ENCODE results near the gene GPR183. TPM values are rescaled to one million over a fixed set of nuclear protein-coding genes. Genes with fewer than 3 reads are reported as not detected.

GPR183 gene
- total and polyA plus RNA-seq, 10 of the 15 experiments (the other 5 are each of a cell fraction or from before 2014, with no cell fraction given): 134 to 669 (median 225) TPM

DNA sequence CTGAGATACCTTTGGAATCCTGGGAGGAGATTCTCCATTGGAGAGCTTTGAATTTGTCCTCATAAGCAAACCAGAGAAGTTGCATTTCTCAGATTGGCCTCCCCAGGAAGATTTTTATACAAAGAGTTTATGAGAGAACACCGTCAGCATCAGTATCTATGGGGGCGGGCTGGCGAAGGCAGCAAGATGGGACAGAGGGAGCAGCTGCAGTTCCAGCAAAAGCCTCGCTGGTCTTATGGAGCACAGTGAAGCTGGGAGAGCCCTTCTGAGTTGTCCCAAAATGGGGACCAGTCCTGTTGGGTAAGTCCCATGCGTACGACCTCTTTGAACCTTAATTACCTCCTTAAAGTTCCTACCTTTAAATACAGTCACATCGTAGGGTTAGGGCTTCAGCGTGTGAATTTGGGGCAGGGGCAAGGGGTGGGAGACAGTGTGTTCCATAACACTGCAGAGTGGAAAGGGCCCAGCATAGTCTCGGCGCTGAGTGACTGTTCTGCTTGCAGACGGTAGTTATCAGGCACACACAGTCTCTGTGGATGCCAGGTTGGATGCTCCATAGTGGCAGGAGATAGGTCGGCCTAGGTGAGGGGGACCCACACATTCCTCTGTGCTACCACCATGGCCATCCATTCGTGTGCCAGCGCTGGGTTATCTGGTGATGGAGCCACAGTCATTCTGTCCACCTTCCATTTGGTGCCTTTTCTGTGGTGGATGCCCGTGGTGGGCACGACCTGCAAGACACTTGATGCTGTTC is 34.9 kb upstream of the GPR183 start (continued):
- TF ChIP-seq, protein P1, sequence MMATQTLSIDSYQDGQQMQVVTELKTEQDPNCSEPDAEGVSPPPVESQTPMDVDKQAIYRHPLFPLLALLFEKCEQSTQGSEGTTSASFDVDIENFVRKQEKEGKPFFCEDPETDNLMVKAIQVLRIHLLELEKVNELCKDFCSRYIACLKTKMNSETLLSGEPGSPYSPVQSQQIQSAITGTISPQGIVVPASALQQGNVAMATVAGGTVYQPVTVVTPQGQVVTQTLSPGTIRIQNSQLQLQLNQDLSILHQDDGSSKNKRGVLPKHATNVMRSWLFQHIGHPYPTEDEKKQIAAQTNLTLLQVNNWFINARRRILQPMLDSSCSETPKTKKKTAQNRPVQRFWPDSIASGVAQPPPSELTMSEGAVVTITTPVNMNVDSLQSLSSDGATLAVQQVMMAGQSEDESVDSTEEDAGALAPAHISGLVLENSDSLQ (IDR thresholded peaks at IDR 0.05): no peak
- TF ChIP-seq SREBF1 (IDR thresholded peaks at IDR 0.05; ENCODE audit: low read length) (no peak), ZSCAN29 (IDR thresholded peaks at IDR 0.05) (no peak), PAX8 (IDR thresholded peaks at IDR 0.05) (no peak), TCF3 (IDR thresholded peaks at IDR 0.05; ENCODE audit: borderline replicate concordance, insufficient read depth, low read depth, low read length) (no peak), SUPT20H (IDR thresholded peaks at IDR 0.05; ENCODE audit: borderline replicate concordance, control insufficient read depth, low read depth, low read length) (no peak)

DNA sequence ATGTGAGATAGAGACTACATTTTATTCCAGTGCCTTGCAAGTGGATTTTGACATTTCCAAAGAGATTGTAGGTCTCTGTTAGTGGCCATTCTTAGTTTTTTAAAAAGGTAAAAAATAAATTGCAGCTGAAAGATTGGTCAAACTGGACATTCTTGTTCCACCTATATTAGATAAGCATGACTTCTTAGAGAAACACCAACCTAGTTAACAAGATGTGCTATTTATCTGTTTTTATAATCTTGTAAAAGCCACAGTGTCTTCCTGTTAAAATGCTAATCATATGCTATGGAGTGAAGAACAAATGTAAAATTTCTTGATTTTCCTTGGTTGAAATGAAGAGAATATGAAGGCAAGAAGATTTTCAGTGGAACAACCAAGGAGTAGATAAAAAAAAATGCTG is 33.4 kb upstream of the GPR183 start:
- in situ Hi-C loops (cut with MboI): no loop called here
- H3K4me1 ChIP-seq (ENCODE audit: control insufficient read depth, insufficient read depth, low read length): 0 out of 2 replicates have a peak, but pooled peaks cover 5% of the 10 kb centered on the region
- TF ChIP-seq ATF7 (IDR thresholded peaks at IDR 0.05; ENCODE audit: low read depth): no peak
- TF ChIP-seq SIX5 (IDR thresholded peaks at IDR 0.05; ENCODE audit: low read depth, low read length, severe bottlenecking): no peak
- TF ChIP-seq, protein P2, sequence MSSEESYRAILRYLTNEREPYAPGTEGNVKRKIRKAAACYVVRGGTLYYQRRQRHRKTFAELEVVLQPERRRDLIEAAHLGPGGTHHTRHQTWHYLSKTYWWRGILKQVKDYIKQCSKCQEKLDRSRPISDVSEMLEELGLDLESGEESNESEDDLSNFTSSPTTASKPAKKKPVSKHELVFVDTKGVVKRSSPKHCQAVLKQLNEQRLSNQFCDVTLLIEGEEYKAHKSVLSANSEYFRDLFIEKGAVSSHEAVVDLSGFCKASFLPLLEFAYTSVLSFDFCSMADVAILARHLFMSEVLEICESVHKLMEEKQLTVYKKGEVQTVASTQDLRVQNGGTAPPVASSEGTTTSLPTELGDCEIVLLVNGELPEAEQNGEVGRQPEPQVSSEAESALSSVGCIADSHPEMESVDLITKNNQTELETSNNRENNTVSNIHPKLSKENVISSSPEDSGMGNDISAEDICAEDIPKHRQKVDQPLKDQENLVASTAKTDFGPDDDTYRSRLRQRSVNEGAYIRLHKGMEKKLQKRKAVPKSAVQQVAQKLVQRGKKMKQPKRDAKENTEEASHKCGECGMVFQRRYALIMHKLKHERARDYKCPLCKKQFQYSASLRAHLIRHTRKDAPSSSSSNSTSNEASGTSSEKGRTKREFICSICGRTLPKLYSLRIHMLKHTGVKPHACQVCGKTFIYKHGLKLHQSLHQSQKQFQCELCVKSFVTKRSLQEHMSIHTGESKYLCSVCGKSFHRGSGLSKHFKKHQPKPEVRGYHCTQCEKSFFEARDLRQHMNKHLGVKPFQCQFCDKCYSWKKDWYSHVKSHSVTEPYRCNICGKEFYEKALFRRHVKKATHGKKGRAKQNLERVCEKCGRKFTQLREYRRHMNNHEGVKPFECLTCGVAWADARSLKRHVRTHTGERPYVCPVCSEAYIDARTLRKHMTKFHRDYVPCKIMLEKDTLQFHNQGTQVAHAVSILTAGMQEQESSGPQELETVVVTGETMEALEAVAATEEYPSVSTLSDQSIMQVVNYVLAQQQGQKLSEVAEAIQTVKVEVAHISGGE (CRISPR knock-in tag; IDR thresholded peaks at IDR 0.05): no peak
- no peak for TF ChIP-seq RAD21 (IDR thresholded peaks at IDR 0.05; ENCODE audit: insufficient read depth, low read depth, low read length)
- no peak for TF ChIP-seq POLR2A (IDR thresholded peaks at IDR 0.05; ENCODE audit: low read depth, low read length)
- TF ChIP-seq, protein P3, sequence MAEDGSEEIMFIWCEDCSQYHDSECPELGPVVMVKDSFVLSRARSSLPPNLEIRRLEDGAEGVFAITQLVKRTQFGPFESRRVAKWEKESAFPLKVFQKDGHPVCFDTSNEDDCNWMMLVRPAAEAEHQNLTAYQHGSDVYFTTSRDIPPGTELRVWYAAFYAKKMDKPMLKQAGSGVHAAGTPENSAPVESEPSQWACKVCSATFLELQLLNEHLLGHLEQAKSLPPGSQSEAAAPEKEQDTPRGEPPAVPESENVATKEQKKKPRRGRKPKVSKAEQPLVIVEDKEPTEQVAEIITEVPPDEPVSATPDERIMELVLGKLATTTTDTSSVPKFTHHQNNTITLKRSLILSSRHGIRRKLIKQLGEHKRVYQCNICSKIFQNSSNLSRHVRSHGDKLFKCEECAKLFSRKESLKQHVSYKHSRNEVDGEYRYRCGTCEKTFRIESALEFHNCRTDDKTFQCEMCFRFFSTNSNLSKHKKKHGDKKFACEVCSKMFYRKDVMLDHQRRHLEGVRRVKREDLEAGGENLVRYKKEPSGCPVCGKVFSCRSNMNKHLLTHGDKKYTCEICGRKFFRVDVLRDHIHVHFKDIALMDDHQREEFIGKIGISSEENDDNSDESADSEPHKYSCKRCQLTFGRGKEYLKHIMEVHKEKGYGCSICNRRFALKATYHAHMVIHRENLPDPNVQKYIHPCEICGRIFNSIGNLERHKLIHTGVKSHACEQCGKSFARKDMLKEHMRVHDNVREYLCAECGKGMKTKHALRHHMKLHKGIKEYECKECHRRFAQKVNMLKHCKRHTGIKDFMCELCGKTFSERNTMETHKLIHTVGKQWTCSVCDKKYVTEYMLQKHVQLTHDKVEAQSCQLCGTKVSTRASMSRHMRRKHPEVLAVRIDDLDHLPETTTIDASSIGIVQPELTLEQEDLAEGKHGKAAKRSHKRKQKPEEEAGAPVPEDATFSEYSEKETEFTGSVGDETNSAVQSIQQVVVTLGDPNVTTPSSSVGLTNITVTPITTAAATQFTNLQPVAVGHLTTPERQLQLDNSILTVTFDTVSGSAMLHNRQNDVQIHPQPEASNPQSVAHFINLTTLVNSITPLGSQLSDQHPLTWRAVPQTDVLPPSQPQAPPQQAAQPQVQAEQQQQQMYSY (CRISPR knock-in tag; IDR thresholded peaks at IDR 0.05): no peak
- TF ChIP-seq, protein P1 (IDR thresholded peaks at IDR 0.05): no peak
- no peak for TF ChIP-seq EED (IDR thresholded peaks at IDR 0.05; ENCODE audit: low read depth)

More for the DNA sequence above, 33.4 kb upstream of the GPR183 start:
- DNase-seq (ENCODE audit: low read depth, low spot score): no peak
- Histone ChIP-seq H2AFZ (ENCODE audit: control insufficient read depth, low read depth, low read length) (no peak overlapping the region), H3K27me3 (replicated peaks in 1 of 2; ENCODE audit: control insufficient read depth in 2 of 2, insufficient read depth in 2 of 2, low read length in 1 of 2) (no peaks in the 10 kb centered on the region), H3K36me3 (ENCODE audit: control insufficient read depth in 2 of 2, insufficient read depth in 2 of 2, low read length in 1 of 2) (peaks cover 0 to 2% of the 10 kb centered on the region in 2 experiments; a peak in 3 of 4 replicates), H3K79me2 (ENCODE audit: control insufficient read depth, insufficient read depth, low read length) (no peaks in the 10 kb centered on the region), H3K9ac (ENCODE audit: control insufficient read depth, insufficient read depth, low read length) (no peak overlapping the region), H3K4me2 (ENCODE audit: control insufficient read depth, insufficient read depth) (no peak overlapping the region), H3K9me3 (replicated peaks; ENCODE audit: control insufficient read depth, insufficient read depth, low read length) (no peaks in the 10 kb centered on the region), H3K27ac (ENCODE audit: control insufficient read depth, insufficient read depth) (no peak overlapping the region), H4K20me1 (ENCODE audit: control insufficient read depth, insufficient read depth) (no peaks in the 10 kb centered on the region), H3K4me3 (no peak overlapping the region)
- SMC1A ChIA-PET (ENCODE audit: uncharacterized antibody, unreplicated experiment): interaction anchor here (1.3 to 1.8 kb wide), 4 partner anchors 12 to 25 kb away, joined by 4 to 7 read pairs (median 5); no protein-coding TSS in a partner anchor
- no TSS peak for BruUV-seq (replicated peaks)
- intact Hi-C loops (cut with micrococcal nuclease; ENCODE audit: unreplicated experiment): no loop called here
- CTCF ChIA-PET: interaction anchor here (0.9 to 1.6 kb wide), 2 partner anchors 16 to 71 kb away, joined by 3 to 6 read pairs; no protein-coding TSS in a partner anchor
- RAD21 ChIA-PET (ENCODE audit: unreplicated experiment): no interaction called here
- POLR2A ChIA-PET: interaction anchor here (1.3 to 1.5 kb wide), 2 partner anchors 11 to 17 kb away, joined by 3 read pairs; no protein-coding TSS in a partner anchor
- no peak for ATAC-seq
- FAIRE-seq: no peak

Data from GM12878 (cell line).